Tibial nerve (tissue), 4 donors: ENCODE data around the gene TMEM135. TPM values are rescaled to one million over a fixed set of nuclear protein-coding genes. Genes with fewer than 3 reads are reported as not detected.

Experiments
- DNase-seq, 2 donors: peaks; one replicate each; pipeline ENCODE4 v3.0.0-alpha.2; 2019; ENCODE audit warnings: low spot score in 2 of 2
- H3K27ac ChIP-seq, 4 donors: fragments of 200-600 bp; sonication (generic) in 3 of 4; one replicate each; pipeline ENCODE4 v1.5.1; 2017 to 2019; ENCODE audit warnings: mild to moderate bottlenecking in 1 of 4
- H3K27me3 ChIP-seq, 2 donors: fragments of 200-600 bp; sonication (generic) in 1 of 2; one replicate each; pipeline versions ENCODE4 v1.5.1 to v1.6.0; 2017 to 2019
- H3K36me3 ChIP-seq, 3 donors: fragments of 200-600 bp; sonication (generic); one replicate each; pipeline ENCODE4 v1.5.1; 2018 to 2019
- H3K4me1 ChIP-seq, 4 donors: fragments of 200-600 bp; sonication (generic) in 3 of 4; one replicate each; pipeline ENCODE4 v1.5.1; 2017 to 2019
- H3K4me3 ChIP-seq, 4 donors: fragments of 200-600 bp; sonication (generic) in 3 of 4; one replicate each; pipeline ENCODE4 v1.5.1; 2017 to 2019; ENCODE audit warnings: mild to moderate bottlenecking in 1 of 4, moderate library complexity in 1 of 4
- H3K9me3 ChIP-seq, 4 donors: fragments of 200-600 bp; sonication (generic) in 3 of 4; one replicate each; pipeline ENCODE4 v1.5.1; 2017 to 2019
- CTCF ChIP-seq, 5 experiments: fragments of 200-600 bp in 3 of 5; fragments of 450-650 bp in 2 of 5; sonication (generic) in 3 of 5; IDR thresholded peaks; one replicate each; pipeline ENCODE4 v1.5.1; 2016 to 2019; ENCODE audit warnings: antibody characterized with exemption in 5 of 5, mild to moderate bottlenecking in 3 of 5, moderate library complexity in 2 of 5
- EP300 ChIP-seq, 2 donors: sonication (generic); formaldehyde crosslinking; IDR thresholded peaks; one replicate each; pipeline ENCODE4 v1.6.1; 2017; ENCODE audit warnings: antibody characterized with exemption in 2 of 2, mild to moderate bottlenecking in 1 of 2
- POLR2A ChIP-seq, 2 donors: fragments of 450-650 bp; IDR thresholded peaks; one replicate each; pipeline ENCODE4 v1.6.1; 2017; ENCODE audit warnings: antibody characterized with exemption in 2 of 2, mild to moderate bottlenecking in 2 of 2, moderate library complexity in 2 of 2
- WGBS, 2 donors: methylation state at CpG; one replicate each; pipeline ENCODE4 v1.1.5; 2018; 5-methylcytosine and 5-hydroxymethylcytosine counted together
- total RNA-seq, 4 donors: library from RNA; depleted of rRNA; stranded (reverse); fragments of >200 nt; gene quantifications; one replicate each; pipeline ENCODE4 v1.1.0, GENCODE V29; 2016

The TMEM135 gene
- total RNA-seq, 4 donors from 2014 or later, result 23.2 to 28.5 (median 25.6) TPM

- Histone ChIP-seq H3K27ac (peak overlapping the region in 1 of 4 donors; percentile 49), H3K4me1 (peaks cover 0 to 25% (median 8%) of the 10 kb centered on the region in 4 donors), H3K27me3 (no peaks in the 10 kb centered on the region), H3K9me3 (no peaks in the 10 kb centered on the region), H3K36me3 (no peaks in the 10 kb centered on the region), H3K4me3 (no peak overlapping the region)
- WGBS, 2 donors, result 96 to 100% methylated on average over 1 of the region's 1 CpG
- TF ChIP-seq CTCF (IDR thresholded peaks at IDR 0.05) (no peak), EP300 (IDR thresholded peaks at IDR 0.05) (no peak), POLR2A (IDR thresholded peaks at IDR 0.05) (no peak)
- DNase-seq, result no peak
Observed at GRCh38 chr11:87306262-87306851, 268.6 kb downstream of the TMEM135 start.

- no peaks in the 10 kb centered on the region for H3K36me3 ChIP-seq
- no peak for DNase-seq
- H3K4me3 ChIP-seq, result no peak overlapping the region
- no peaks in the 10 kb centered on the region for H3K27me3 ChIP-seq
- WGBS, 2 donors, result 13 to 37% methylated on average over 1 of the region's 1 CpG
- H3K9me3 ChIP-seq, result no peaks in the 10 kb centered on the region
- peaks cover 0 to 22% (median 6%) of the 10 kb centered on the region in 4 donors for H3K4me1 ChIP-seq
- TF ChIP-seq EP300 (IDR thresholded peaks at IDR 0.05), result peak in 1 of 2 donors; percentile 44
- no peak for TF ChIP-seq CTCF (IDR thresholded peaks at IDR 0.05)
- peak overlapping the region in 2 of 4 donors; percentile 40 to 49 for H3K27ac ChIP-seq
Observed at GRCh38 chr11:87307101-87307500, 269.4 kb downstream of the TMEM135 start.

GRCh38 chr11:87315229-87315628 lies 277.5 kb downstream of the TMEM135 start:
- no peak for DNase-seq
- H3K4me1 ChIP-seq, result no peaks in the 10 kb centered on the region
- H3K27ac ChIP-seq, result no peak overlapping the region
- no peak for TF ChIP-seq POLR2A (IDR thresholded peaks at IDR 0.05)
- TF ChIP-seq EP300 (IDR thresholded peaks at IDR 0.05), result no peak
- TF ChIP-seq CTCF (IDR thresholded peaks at IDR 0.05), result no peak
- no peak overlapping the region for H3K4me3 ChIP-seq
- no peaks in the 10 kb centered on the region for H3K27me3 ChIP-seq
- no peaks in the 10 kb centered on the region for H3K9me3 ChIP-seq
- no peaks in the 10 kb centered on the region for H3K36me3 ChIP-seq
- WGBS, 2 donors, result 91 to 96% methylated on average over 2 of the region's 2 CpGs

GRCh38 chr11:87316491-87316890 lies 278.8 kb downstream of the TMEM135 start:
- no peak for TF ChIP-seq EP300 (IDR thresholded peaks at IDR 0.05)
- TF ChIP-seq CTCF (IDR thresholded peaks at IDR 0.05), result no peak
- TF ChIP-seq POLR2A (IDR thresholded peaks at IDR 0.05), result no peak
- no peak for DNase-seq
- H3K4me1 ChIP-seq, result no peaks in the 10 kb centered on the region
- H3K36me3 ChIP-seq, result peaks cover 0 to 8% (median 0%) of the 10 kb centered on the region in 3 donors
- no peaks in the 10 kb centered on the region for H3K27me3 ChIP-seq
- no peak overlapping the region for H3K4me3 ChIP-seq
- no peaks in the 10 kb centered on the region for H3K9me3 ChIP-seq
- H3K27ac ChIP-seq, result no peak overlapping the region

GRCh38 chr11:87317441-87317840 lies 279.7 kb downstream of the TMEM135 start:
- Histone ChIP-seq H3K9me3 (no peaks in the 10 kb centered on the region), H3K27me3 (no peaks in the 10 kb centered on the region)
- WGBS, 2 donors, result 76 to 92% methylated on average over 2 of the region's 2 CpGs

More at GRCh38 chr11:87317441-87317840, 279.7 kb downstream of the TMEM135 start:
- DNase-seq, result no peak
- no peaks in the 10 kb centered on the region for H3K4me1 ChIP-seq
- peaks cover 0 to 12% (median 0%) of the 10 kb centered on the region in 3 donors for H3K36me3 ChIP-seq
- no peak overlapping the region for H3K27ac ChIP-seq
- no peak for TF ChIP-seq POLR2A (IDR thresholded peaks at IDR 0.05)
- TF ChIP-seq EP300 (IDR thresholded peaks at IDR 0.05), result no peak
- no peak for TF ChIP-seq CTCF (IDR thresholded peaks at IDR 0.05)
- no peak overlapping the region for H3K4me3 ChIP-seq
